HepG2 (cell line): Measurements from ENCODE around the gene PPP1R3C.

Source experiments
- ATF3 ChIP-seq: sonication (generic); formaldehyde crosslinking; IDR thresholded peaks from 2 replicates; pipeline ENCODE4 v1.4.0; 2020; ENCODE audit warnings: missing genetic modification reagents
- CTCF ChIP-seq: sonication (generic); formaldehyde crosslinking; IDR thresholded peaks from 2 replicates; pipeline ENCODE4 v1.5.0; 2020; ENCODE audit warnings: mild to moderate bottlenecking, missing genetic modification reagents, moderate library complexity
- FOXP4 ChIP-seq: sonication (generic); formaldehyde crosslinking; IDR thresholded peaks from 2 replicates; pipeline ENCODE4 v1.4.0; 2020; ENCODE audit warnings: missing genetic modification reagents
- SMC3 ChIP-seq: IDR thresholded peaks from 2 replicates; pipeline ENCODE4 v1.6.1; 2011; ENCODE audit warnings: low read length, improper control_type of control experiment
- ZNF367 ChIP-seq: sonication (generic); formaldehyde crosslinking; IDR thresholded peaks from 2 replicates; pipeline ENCODE4 v1.4.0; 2020; ENCODE audit warnings: missing genetic modification reagents, borderline replicate concordance

GRCh38 chr10:91680487-91680886 lies 47.6 kb upstream of the PPP1R3C start:
- TF ChIP-seq SMC3 (no peak), CTCF (CRISPR knock-in tag) (no peak), ZNF367 (no peak), FOXP4 (CRISPR knock-in tag) (no peak), ATF3 (CRISPR knock-in tag) (no peak)
